ENCODE data around the gene TMEM214. TPM values are rescaled to one million over a fixed set of nuclear protein-coding genes. Genes with fewer than 3 reads are reported as not detected.
A peak's percentile ranks its signal among the peaks of the same experiment; 100 is the strongest.

Gene TMEM214
- total RNA-seq, 1 experiment from 2014 or later, result 77.8 TPM

DNA sequence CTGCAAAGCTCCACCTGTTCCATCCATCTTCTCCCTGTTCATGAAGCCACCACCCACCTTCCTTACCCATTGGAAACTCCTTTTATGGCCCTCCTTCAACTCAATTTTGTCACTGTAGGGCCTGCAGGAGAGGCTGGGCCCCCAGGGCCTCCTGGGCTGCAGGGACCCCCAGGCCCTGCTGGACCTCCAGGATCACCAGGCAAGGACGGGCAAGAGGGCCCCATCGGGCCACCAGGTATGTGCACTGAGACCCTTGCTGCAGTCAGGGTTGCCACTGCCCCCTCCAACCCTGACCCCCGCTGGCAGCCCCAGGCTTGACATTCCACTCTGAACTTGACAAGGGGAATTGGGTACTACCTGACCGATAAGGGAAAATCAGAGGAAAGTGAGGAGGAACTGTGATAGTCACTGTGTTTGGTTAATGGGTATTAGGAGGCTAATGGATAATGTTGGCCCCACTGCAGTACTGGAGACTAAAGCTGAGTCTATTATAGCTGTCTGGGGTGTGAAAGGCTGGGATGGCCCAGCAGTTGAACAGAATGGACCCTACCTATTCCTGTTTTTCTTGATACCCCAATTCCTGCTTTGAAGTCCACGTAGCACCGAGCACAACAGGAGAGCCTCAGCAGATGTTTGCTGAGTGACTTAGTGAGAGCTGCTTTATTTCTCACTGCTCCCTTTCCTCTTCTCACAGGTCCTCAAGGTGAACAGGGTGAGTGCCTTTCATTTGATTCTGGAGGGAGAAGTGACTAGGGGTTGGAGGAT, 51.7 kb downstream of the TMEM214 start:
- intact Hi-C loops (cut with micrococcal nuclease; ENCODE audit: unreplicated experiment), result loop anchor here (10.0 kb wide), 1 partner anchor 120 kb away; no protein-coding TSS in a partner anchor
- Histone ChIP-seq H3K27me3 (ENCODE audit: control insufficient read depth, insufficient read depth, low read length) (no peaks in the 10 kb centered on the region), H3K9me3 (ENCODE audit: control insufficient read depth, insufficient read depth, low read depth, low read length) (no peaks in the 10 kb centered on the region), H3K4me3 (ENCODE audit: low read depth in 2 of 2, low read length in 2 of 2) (no peak overlapping the region), H3K36me3 (ENCODE audit: control insufficient read depth, insufficient read depth, low read length) (no peaks in the 10 kb centered on the region), H3K4me1 (ENCODE audit: control insufficient read depth, insufficient read depth, low read length) (peaks cover 7% of the 10 kb centered on the region), H3K27ac (ENCODE audit: low read length) (no peak overlapping the region)
- POLR2A ChIA-PET, result interaction anchor here (0.5 kb wide), 1 partner anchor 15 kb away, joined by 3 read pairs; no protein-coding TSS in a partner anchor
- ATAC-seq (no peak), DNase-seq (ENCODE audit: low read depth, low spot score) (no peak)
- BruUV-seq (replicated peaks), result no TSS peak
- in situ Hi-C loops (cut with HindIII; ENCODE audit: low pct_unique_long_range_greater_than_20kb, low sequenced_read_pairs), result no loop called here
- TF ChIP-seq, protein P1, sequence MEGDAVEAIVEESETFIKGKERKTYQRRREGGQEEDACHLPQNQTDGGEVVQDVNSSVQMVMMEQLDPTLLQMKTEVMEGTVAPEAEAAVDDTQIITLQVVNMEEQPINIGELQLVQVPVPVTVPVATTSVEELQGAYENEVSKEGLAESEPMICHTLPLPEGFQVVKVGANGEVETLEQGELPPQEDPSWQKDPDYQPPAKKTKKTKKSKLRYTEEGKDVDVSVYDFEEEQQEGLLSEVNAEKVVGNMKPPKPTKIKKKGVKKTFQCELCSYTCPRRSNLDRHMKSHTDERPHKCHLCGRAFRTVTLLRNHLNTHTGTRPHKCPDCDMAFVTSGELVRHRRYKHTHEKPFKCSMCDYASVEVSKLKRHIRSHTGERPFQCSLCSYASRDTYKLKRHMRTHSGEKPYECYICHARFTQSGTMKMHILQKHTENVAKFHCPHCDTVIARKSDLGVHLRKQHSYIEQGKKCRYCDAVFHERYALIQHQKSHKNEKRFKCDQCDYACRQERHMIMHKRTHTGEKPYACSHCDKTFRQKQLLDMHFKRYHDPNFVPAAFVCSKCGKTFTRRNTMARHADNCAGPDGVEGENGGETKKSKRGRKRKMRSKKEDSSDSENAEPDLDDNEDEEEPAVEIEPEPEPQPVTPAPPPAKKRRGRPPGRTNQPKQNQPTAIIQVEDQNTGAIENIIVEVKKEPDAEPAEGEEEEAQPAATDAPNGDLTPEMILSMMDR (IDR thresholded peaks at IDR 0.05), result no peak
- TF ChIP-seq POLR2AphosphoS5 (IDR thresholded peaks at IDR 0.05; ENCODE audit: low read depth, low read length) (no peak), TCF7L2 (IDR thresholded peaks at IDR 0.05; ENCODE audit: low read depth, low read length) (no peak), SIN3A (IDR thresholded peaks at IDR 0.05; ENCODE audit: borderline replicate concordance, insufficient read depth, low read depth, low read length) (no peak)
- TF ChIP-seq, protein P2, sequence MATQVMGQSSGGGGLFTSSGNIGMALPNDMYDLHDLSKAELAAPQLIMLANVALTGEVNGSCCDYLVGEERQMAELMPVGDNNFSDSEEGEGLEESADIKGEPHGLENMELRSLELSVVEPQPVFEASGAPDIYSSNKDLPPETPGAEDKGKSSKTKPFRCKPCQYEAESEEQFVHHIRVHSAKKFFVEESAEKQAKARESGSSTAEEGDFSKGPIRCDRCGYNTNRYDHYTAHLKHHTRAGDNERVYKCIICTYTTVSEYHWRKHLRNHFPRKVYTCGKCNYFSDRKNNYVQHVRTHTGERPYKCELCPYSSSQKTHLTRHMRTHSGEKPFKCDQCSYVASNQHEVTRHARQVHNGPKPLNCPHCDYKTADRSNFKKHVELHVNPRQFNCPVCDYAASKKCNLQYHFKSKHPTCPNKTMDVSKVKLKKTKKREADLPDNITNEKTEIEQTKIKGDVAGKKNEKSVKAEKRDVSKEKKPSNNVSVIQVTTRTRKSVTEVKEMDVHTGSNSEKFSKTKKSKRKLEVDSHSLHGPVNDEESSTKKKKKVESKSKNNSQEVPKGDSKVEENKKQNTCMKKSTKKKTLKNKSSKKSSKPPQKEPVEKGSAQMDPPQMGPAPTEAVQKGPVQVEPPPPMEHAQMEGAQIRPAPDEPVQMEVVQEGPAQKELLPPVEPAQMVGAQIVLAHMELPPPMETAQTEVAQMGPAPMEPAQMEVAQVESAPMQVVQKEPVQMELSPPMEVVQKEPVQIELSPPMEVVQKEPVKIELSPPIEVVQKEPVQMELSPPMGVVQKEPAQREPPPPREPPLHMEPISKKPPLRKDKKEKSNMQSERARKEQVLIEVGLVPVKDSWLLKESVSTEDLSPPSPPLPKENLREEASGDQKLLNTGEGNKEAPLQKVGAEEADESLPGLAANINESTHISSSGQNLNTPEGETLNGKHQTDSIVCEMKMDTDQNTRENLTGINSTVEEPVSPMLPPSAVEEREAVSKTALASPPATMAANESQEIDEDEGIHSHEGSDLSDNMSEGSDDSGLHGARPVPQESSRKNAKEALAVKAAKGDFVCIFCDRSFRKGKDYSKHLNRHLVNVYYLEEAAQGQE (IDR thresholded peaks at IDR 0.05; ENCODE audit: insufficient read depth in 1 of 2, low read depth in 2 of 2, low read length in 1 of 2), result no peak
- CTCF ChIA-PET, result interaction anchor here (2.0 kb wide), 1 partner anchor 123 kb away, joined by 5 read pairs; no protein-coding TSS in a partner anchor

DNA sequence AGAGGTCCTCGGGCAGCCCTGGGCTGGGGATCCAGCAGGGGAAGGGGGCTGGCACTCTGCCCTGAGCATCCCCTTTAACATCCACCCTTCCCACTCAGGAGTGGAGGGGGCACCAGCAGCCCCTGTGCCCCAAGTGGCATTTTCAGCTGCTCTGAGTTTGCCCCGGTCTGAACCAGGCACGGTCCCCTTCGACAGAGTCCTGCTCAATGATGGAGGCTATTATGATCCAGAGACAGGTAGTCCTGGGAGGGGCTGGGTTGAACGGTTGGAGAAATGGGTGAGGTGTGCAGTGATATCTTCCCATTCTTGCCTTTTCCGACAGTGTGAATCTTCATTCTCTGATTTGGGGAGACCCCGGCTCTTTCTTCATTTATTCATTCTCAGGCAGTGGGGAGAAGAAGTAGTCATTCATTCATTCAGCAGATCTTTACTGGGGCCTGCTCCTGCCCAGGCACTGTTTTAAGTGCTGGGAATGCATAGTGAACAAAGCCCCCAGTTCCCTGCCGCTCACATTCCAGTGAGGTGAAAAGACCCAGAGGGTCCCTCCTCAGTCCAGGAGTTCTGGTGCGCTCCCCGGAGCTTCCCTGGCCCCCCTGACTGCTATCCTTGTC, 52.4 kb downstream of the TMEM214 start:
- intact Hi-C loops (cut with micrococcal nuclease; ENCODE audit: unreplicated experiment), result loop anchor here (10.0 kb wide), 1 partner anchor 120 kb away; no protein-coding TSS in a partner anchor
- BruUV-seq (replicated peaks), result no TSS peak
- POLR2A ChIA-PET, result interaction anchor here (0.5 kb wide), 1 partner anchor 15 kb away, joined by 3 read pairs; no protein-coding TSS in a partner anchor

More for the DNA sequence above, 52.4 kb downstream of the TMEM214 start:
- TF ChIP-seq, protein P1 (IDR thresholded peaks at IDR 0.05), result peak; percentile 73; the same call in 1 of the 2 replicates
- TF ChIP-seq SIN3A (IDR thresholded peaks at IDR 0.05; ENCODE audit: borderline replicate concordance, insufficient read depth, low read depth, low read length) (no peak), TCF7L2 (IDR thresholded peaks at IDR 0.05; ENCODE audit: low read depth, low read length) (no peak)
- TF ChIP-seq, protein P2 (IDR thresholded peaks at IDR 0.05; ENCODE audit: insufficient read depth in 1 of 2, low read depth in 2 of 2, low read length in 1 of 2), result no peak
- Histone ChIP-seq H3K4me3 (ENCODE audit: low read depth in 2 of 2, low read length in 2 of 2) (peak overlapping the region; percentile 61 to 62), H3K27me3 (ENCODE audit: control insufficient read depth, insufficient read depth, low read length) (no peaks in the 10 kb centered on the region), H3K36me3 (ENCODE audit: control insufficient read depth, insufficient read depth, low read length) (no peaks in the 10 kb centered on the region), H3K9me3 (ENCODE audit: control insufficient read depth, insufficient read depth, low read depth, low read length) (no peaks in the 10 kb centered on the region), H3K27ac (ENCODE audit: low read length) (peak overlapping the region; percentile 70), H3K4me1 (ENCODE audit: control insufficient read depth, insufficient read depth, low read length) (peaks cover 7% of the 10 kb centered on the region)
- CTCF ChIA-PET, result interaction anchor here (2.0 kb wide), 1 partner anchor 123 kb away, joined by 5 read pairs; no protein-coding TSS in a partner anchor
- DNase-seq (ENCODE audit: low read depth, low spot score) (no peak), ATAC-seq (no peak)
- in situ Hi-C loops (cut with HindIII; ENCODE audit: low pct_unique_long_range_greater_than_20kb, low sequenced_read_pairs), result no loop called here
